ENCODE data around the gene PRIMA1. TPM values are rescaled to one million over a fixed set of nuclear protein-coding genes. Genes with fewer than 3 reads are reported as not detected.

PRIMA1 gene
- total RNA-seq, 1 experiment from 2014 or later = not detected

- H3K4me1 Mint-ChIP-seq (ENCODE audit: low read depth, unreplicated experiment) = no peaks in the 10 kb centered on the region
- no TSS peak for BruUV-seq (replicated peaks)
- no peaks in the 10 kb centered on the region for H3K9me3 Mint-ChIP-seq (ENCODE audit: low read depth, unreplicated experiment)
- no peak overlapping the region for H3K27ac Mint-ChIP-seq (ENCODE audit: unreplicated experiment)
- CTCF ChIA-PET = interaction anchor here (0.7 kb wide), 1 partner anchor 32 kb away, joined by 4 read pairs; no protein-coding TSS in a partner anchor
- H3K4me3 Mint-ChIP-seq (ENCODE audit: low read depth, unreplicated experiment) = no peak overlapping the region
- TF ChIP-seq, protein P1, sequence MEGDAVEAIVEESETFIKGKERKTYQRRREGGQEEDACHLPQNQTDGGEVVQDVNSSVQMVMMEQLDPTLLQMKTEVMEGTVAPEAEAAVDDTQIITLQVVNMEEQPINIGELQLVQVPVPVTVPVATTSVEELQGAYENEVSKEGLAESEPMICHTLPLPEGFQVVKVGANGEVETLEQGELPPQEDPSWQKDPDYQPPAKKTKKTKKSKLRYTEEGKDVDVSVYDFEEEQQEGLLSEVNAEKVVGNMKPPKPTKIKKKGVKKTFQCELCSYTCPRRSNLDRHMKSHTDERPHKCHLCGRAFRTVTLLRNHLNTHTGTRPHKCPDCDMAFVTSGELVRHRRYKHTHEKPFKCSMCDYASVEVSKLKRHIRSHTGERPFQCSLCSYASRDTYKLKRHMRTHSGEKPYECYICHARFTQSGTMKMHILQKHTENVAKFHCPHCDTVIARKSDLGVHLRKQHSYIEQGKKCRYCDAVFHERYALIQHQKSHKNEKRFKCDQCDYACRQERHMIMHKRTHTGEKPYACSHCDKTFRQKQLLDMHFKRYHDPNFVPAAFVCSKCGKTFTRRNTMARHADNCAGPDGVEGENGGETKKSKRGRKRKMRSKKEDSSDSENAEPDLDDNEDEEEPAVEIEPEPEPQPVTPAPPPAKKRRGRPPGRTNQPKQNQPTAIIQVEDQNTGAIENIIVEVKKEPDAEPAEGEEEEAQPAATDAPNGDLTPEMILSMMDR (IDR thresholded peaks at IDR 0.05; ENCODE audit: unreplicated experiment) = no peak
- peaks cover 94% of the 10 kb centered on the region for H3K27me3 Mint-ChIP-seq (ENCODE audit: unreplicated experiment)
- intact Hi-C loops (cut with micrococcal nuclease; ENCODE audit: unreplicated experiment) = no loop called here
- no peak for DNase-seq
- H3K36me3 Mint-ChIP-seq (ENCODE audit: insufficient read depth, unreplicated experiment) = no peaks in the 10 kb centered on the region
These were observed 42.6 kb upstream of the PRIMA1 start for GRCh38 chr14:93830753-93831461.

GRCh38 chr14:93829839-93830481 lies 41.7 kb upstream of the PRIMA1 start:
- Mint-ChIP-seq H3K27ac (ENCODE audit: unreplicated experiment) (no peak overlapping the region), H3K9me3 (ENCODE audit: low read depth, unreplicated experiment) (no peaks in the 10 kb centered on the region), H3K4me3 (ENCODE audit: low read depth, unreplicated experiment) (no peak overlapping the region), H3K36me3 (ENCODE audit: insufficient read depth, unreplicated experiment) (no peaks in the 10 kb centered on the region), H3K4me1 (ENCODE audit: low read depth, unreplicated experiment) (no peaks in the 10 kb centered on the region), H3K27me3 (ENCODE audit: unreplicated experiment) (peaks cover 91% of the 10 kb centered on the region)
- CTCF ChIA-PET = no interaction called here
- BruUV-seq (replicated peaks) = no TSS peak
- intact Hi-C loops (cut with micrococcal nuclease; ENCODE audit: unreplicated experiment) = no loop called here
- DNase-seq = no peak
- TF ChIP-seq, protein P1 (IDR thresholded peaks at IDR 0.05; ENCODE audit: unreplicated experiment) = no peak

GRCh38 chr14:93825235-93825553 lies 36.9 kb upstream of the PRIMA1 start:
- no TSS peak for BruUV-seq (replicated peaks)
- no peak overlapping the region for H3K27ac Mint-ChIP-seq (ENCODE audit: unreplicated experiment)
- H3K36me3 Mint-ChIP-seq (ENCODE audit: insufficient read depth, unreplicated experiment) = no peaks in the 10 kb centered on the region
- H3K4me1 Mint-ChIP-seq (ENCODE audit: low read depth, unreplicated experiment) = no peaks in the 10 kb centered on the region
- H3K9me3 Mint-ChIP-seq (ENCODE audit: low read depth, unreplicated experiment) = no peaks in the 10 kb centered on the region
- H3K27me3 Mint-ChIP-seq (ENCODE audit: unreplicated experiment) = peaks cover 77% of the 10 kb centered on the region
- TF ChIP-seq, protein P1 (IDR thresholded peaks at IDR 0.05; ENCODE audit: unreplicated experiment) = no peak
- CTCF ChIA-PET = no interaction called here
- intact Hi-C loops (cut with micrococcal nuclease; ENCODE audit: unreplicated experiment) = no loop called here
- no peak overlapping the region for H3K4me3 Mint-ChIP-seq (ENCODE audit: low read depth, unreplicated experiment)
- DNase-seq = no peak

GRCh38 chr14:93824518-93825234 lies 36.4 kb upstream of the PRIMA1 start:
- no TSS peak for BruUV-seq (replicated peaks)
- CTCF ChIA-PET = no interaction called here
- H3K4me1 Mint-ChIP-seq (ENCODE audit: low read depth, unreplicated experiment) = no peaks in the 10 kb centered on the region
- no peak for DNase-seq
- intact Hi-C loops (cut with micrococcal nuclease; ENCODE audit: unreplicated experiment) = no loop called here
- no peak overlapping the region for H3K4me3 Mint-ChIP-seq (ENCODE audit: low read depth, unreplicated experiment)
- TF ChIP-seq, protein P1 (IDR thresholded peaks at IDR 0.05; ENCODE audit: unreplicated experiment) = no peak
- no peaks in the 10 kb centered on the region for H3K36me3 Mint-ChIP-seq (ENCODE audit: insufficient read depth, unreplicated experiment)
- peaks cover 73% of the 10 kb centered on the region for H3K27me3 Mint-ChIP-seq (ENCODE audit: unreplicated experiment)
- no peak overlapping the region for H3K27ac Mint-ChIP-seq (ENCODE audit: unreplicated experiment)
- no peaks in the 10 kb centered on the region for H3K9me3 Mint-ChIP-seq (ENCODE audit: low read depth, unreplicated experiment)

All from Calu3 (cell line).